K562 (cell line): ENCODE data around the gene RPS2. TPM values are rescaled to one million over a fixed set of nuclear protein-coding genes. Genes with fewer than 3 reads are reported as not detected.

Experiments
- CTBP1 ChIP-seq: fragments of 450-650 bp; IDR thresholded peaks from 2 replicates; pipeline ENCODE4 v1.6.1; 2016; ENCODE audit warnings: borderline replicate concordance
- EP400 ChIP-seq: fragments of 450-650 bp; IDR thresholded peaks from 2 replicates; pipeline ENCODE4 v1.6.1; 2017; ENCODE audit warnings: antibody characterized with exemption, mild to moderate bottlenecking, moderate library complexity
- EWSR1 ChIP-seq: fragments of 450-650 bp; IDR thresholded peaks from 2 replicates; pipeline ENCODE4 v1.6.1; 2018; ENCODE audit warnings: borderline replicate concordance, mild to moderate bottlenecking, low read depth, moderate library complexity; ENCODE audit not compliant: partially characterized antibody
- GATAD2A ChIP-seq: fragments of 450-650 bp; IDR thresholded peaks from 2 replicates; pipeline ENCODE4 v1.6.1; 2017
- GTF2A2 ChIP-seq: IDR thresholded peaks from 2 replicates; pipeline ENCODE4 v1.6.1; 2016; ENCODE audit warnings: mild to moderate bottlenecking, missing genetic modification characterization, missing compliant biosample characterization
- LARP7 ChIP-seq: fragments of 450-650 bp; IDR thresholded peaks from 2 replicates; pipeline ENCODE4 v1.6.1; 2016
- POLR2A ChIP-seq: fragments of 450-650 bp; conservative IDR thresholded peaks from 2 replicates; pipeline ENCODE4 v1.6.1; 2016
- POLR3G ChIP-seq: IDR thresholded peaks from 2 replicates; pipeline ENCODE4 v1.6.1; 2011; ENCODE audit not compliant: insufficient read length, insufficient replicate concordance; ENCODE audit errors: extremely low read depth
- RCOR1 ChIP-seq, 2 experiments: IDR thresholded peaks; 2 replicates each; pipeline ENCODE4 v1.6.1; 2012; ENCODE audit warnings: low read depth in 2 of 2, low read length in 2 of 2, borderline replicate concordance in 1 of 2, improper control_type of control experiment in 1 of 2
- SPI1 ChIP-seq: IDR thresholded peaks from 2 replicates; pipeline ENCODE4 v1.6.1; 2011; ENCODE audit warnings: low read depth, low read length, control low read depth, borderline replicate concordance
- TBL1XR1 ChIP-seq, 2 experiments: IDR thresholded peaks; 2 replicates each; pipeline ENCODE4 v1.6.1; 2012; ENCODE audit warnings: improper control_type of control experiment in 2 of 2, low read length in 2 of 2, mild to moderate bottlenecking in 1 of 2
- ZC3H8 ChIP-seq: fragments of 450-650 bp; IDR thresholded peaks from 2 replicates; pipeline ENCODE4 v1.6.1; 2017
- ZNF444 ChIP-seq: fragments of 250-450 bp; sonication (Bioruptor Pico); IDR thresholded peaks from 2 replicates; pipeline ENCODE4 v1.4.0; 2020; ENCODE audit warnings: mild to moderate bottlenecking, moderate library complexity
- polyA plus RNA-seq, 8 experiments: library from polyadenylated mRNA; depleted of rRNA in 4 of 8; stranded (reverse) in 5 of 8; unstranded in 3 of 8; fragments of >200 nt; fragmentation: Nextera tagmentation in 2 of 8; fragmentation: Illumina TruSeq in 1 of 8; extraction: Ambion mirVana in 2 of 8; extraction: Trizol in 1 of 8; gene quantifications; 2 replicates each; pipeline versions ENCODE4 v1.2.1 to v1.2.3, GENCODE V29; 2011 to 2014; ENCODE audit warnings: inconsistent platforms in 1 of 8, missing spikeins in 1 of 8
- total RNA-seq, 7 experiments: library from RNA; depleted of rRNA in 6 of 7; stranded (reverse); fragments of >200 nt in 6 of 7; fragmentation: Illumina TruSeq in 2 of 7; extraction: Trizol in 2 of 7; gene quantifications; 2 replicates each; pipeline versions ENCODE4 v1.2.1 to v1.2.3, GENCODE V29; 2011 to 2021; ENCODE audit warnings: low replicate concordance in 1 of 7
- TF ChIP-seq, protein P1 (sequence below), 2 experiments: fragments of 200-800 bp in 1 of 2; sonication (Bioruptor generic) in 1 of 2; sonication (generic) in 1 of 2; formaldehyde crosslinking in 1 of 2; IDR thresholded peaks in 1 of 2; conservative IDR thresholded peaks in 1 of 2; 2 replicates each; pipeline versions ENCODE4 v1.5.0 to v1.6.1; 2016 to 2020; ENCODE audit warnings: missing compliant biosample characterization in 1 of 2, missing genetic modification characterization in 1 of 2, missing genetic modification reagents in 1 of 2
- TF ChIP-seq, protein P2 (sequence below): fragments of 450-650 bp; IDR thresholded peaks from 2 replicates; pipeline ENCODE4 v1.6.1; 2016
- TF ChIP-seq, protein P3 (sequence below): sonication (generic); formaldehyde crosslinking; IDR thresholded peaks from 2 replicates; pipeline ENCODE4 v1.8.1; 2023; ENCODE audit warnings: mild to moderate bottlenecking, missing genetic modification reagents
- TF ChIP-seq, protein P4 (sequence below): sonication (generic); formaldehyde crosslinking; IDR thresholded peaks from 2 replicates; pipeline ENCODE4 v1.8.0; 2022; ENCODE audit warnings: mild to moderate bottlenecking, missing genetic modification reagents

Gene RPS2
- total and polyA plus RNA-seq, 9 of the 15 experiments (the other 6 are each of a cell fraction or from before 2014, with no cell fraction given): 834 to 4,794 (median 3,793) TPM

DNA sequence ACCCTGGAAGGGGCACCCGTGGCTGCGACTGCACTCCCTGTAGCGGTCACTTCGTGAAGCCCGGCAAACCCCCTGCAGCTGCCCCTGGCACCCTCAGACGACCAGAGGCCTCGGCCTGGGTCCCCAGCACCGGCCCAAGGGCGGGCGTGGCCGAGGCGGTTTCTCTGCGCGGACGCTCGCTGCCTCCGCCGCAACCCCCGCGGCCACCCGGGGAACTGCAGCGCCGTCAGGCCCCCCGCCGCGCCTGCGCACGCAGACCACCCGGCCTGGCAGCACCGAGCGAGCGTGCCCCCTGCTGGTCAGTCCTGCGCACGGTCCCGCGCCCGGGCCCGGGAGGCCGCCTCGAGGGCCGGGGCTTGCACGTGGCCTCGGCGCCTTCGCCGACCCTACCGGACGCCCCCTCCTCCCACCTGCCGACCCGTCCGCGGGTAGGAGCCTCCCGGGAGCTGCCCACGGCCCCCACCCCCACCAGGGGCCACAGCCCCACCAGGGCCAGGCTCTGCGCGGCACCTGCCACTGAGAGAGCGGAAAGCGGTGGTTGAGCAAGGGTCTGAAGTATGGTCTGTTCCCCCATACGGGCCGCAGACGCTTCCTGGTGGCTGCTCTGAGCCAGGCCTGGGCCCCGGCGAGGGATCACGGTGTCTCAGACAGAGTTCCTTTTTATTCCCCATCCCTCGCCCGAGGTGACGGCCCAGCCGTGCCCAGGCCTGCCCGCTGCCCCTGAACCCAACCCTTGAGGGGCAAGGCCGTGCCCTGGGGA, 34.9 kb downstream of the RPS2 start (continued):
- TF ChIP-seq, protein P1, sequence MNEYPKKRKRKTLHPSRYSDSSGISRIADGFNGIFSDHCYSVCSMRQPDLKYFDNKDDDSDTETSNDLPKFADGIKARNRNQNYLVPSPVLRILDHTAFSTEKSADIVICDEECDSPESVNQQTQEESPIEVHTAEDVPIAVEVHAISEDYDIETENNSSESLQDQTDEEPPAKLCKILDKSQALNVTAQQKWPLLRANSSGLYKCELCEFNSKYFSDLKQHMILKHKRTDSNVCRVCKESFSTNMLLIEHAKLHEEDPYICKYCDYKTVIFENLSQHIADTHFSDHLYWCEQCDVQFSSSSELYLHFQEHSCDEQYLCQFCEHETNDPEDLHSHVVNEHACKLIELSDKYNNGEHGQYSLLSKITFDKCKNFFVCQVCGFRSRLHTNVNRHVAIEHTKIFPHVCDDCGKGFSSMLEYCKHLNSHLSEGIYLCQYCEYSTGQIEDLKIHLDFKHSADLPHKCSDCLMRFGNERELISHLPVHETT (CRISPR knock-in tag; conservative IDR thresholded peaks at IDR 0.05 in 1 of 2, IDR thresholded peaks at IDR 0.05 in 1 of 2): no peak
- TF ChIP-seq GTF2A2 (tag) (no peak), CTBP1 (peak; percentile 84; the same call in 1 of the 2 replicates), EWSR1 (no peak), LARP7 (no peak), ZC3H8 (no peak), RCOR1 (IDR thresholded peaks at IDR 0.05; ENCODE audit: borderline replicate concordance in 1 of 2, low read depth in 2 of 2, low read length in 2 of 2) (no peak; a peak in 1 of 4 replicates), POLR3G (no peak), SPI1 (no peak), EP400 (peak; percentile 35; the same call in 1 of the 2 replicates), TBL1XR1 (IDR thresholded peaks at IDR 0.05; ENCODE audit: low read length in 2 of 2) (no peak), POLR2A (no peak; the same call in 1 of the 2 replicates), ZNF444 (CRISPR knock-in tag) (no peak), GATAD2A (no peak)
- TF ChIP-seq, protein P2, sequence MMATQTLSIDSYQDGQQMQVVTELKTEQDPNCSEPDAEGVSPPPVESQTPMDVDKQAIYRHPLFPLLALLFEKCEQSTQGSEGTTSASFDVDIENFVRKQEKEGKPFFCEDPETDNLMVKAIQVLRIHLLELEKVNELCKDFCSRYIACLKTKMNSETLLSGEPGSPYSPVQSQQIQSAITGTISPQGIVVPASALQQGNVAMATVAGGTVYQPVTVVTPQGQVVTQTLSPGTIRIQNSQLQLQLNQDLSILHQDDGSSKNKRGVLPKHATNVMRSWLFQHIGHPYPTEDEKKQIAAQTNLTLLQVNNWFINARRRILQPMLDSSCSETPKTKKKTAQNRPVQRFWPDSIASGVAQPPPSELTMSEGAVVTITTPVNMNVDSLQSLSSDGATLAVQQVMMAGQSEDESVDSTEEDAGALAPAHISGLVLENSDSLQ: no peak
- TF ChIP-seq, protein P3, sequence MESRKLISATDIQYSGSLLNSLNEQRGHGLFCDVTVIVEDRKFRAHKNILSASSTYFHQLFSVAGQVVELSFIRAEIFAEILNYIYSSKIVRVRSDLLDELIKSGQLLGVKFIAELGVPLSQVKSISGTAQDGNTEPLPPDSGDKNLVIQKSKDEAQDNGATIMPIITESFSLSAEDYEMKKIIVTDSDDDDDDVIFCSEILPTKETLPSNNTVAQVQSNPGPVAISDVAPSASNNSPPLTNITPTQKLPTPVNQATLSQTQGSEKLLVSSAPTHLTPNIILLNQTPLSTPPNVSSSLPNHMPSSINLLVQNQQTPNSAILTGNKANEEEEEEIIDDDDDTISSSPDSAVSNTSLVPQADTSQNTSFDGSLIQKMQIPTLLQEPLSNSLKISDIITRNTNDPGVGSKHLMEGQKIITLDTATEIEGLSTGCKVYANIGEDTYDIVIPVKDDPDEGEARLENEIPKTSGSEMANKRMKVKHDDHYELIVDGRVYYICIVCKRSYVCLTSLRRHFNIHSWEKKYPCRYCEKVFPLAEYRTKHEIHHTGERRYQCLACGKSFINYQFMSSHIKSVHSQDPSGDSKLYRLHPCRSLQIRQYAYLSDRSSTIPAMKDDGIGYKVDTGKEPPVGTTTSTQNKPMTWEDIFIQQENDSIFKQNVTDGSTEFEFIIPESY (CRISPR knock-in tag): peak; percentile 96
- TF ChIP-seq, protein P4, sequence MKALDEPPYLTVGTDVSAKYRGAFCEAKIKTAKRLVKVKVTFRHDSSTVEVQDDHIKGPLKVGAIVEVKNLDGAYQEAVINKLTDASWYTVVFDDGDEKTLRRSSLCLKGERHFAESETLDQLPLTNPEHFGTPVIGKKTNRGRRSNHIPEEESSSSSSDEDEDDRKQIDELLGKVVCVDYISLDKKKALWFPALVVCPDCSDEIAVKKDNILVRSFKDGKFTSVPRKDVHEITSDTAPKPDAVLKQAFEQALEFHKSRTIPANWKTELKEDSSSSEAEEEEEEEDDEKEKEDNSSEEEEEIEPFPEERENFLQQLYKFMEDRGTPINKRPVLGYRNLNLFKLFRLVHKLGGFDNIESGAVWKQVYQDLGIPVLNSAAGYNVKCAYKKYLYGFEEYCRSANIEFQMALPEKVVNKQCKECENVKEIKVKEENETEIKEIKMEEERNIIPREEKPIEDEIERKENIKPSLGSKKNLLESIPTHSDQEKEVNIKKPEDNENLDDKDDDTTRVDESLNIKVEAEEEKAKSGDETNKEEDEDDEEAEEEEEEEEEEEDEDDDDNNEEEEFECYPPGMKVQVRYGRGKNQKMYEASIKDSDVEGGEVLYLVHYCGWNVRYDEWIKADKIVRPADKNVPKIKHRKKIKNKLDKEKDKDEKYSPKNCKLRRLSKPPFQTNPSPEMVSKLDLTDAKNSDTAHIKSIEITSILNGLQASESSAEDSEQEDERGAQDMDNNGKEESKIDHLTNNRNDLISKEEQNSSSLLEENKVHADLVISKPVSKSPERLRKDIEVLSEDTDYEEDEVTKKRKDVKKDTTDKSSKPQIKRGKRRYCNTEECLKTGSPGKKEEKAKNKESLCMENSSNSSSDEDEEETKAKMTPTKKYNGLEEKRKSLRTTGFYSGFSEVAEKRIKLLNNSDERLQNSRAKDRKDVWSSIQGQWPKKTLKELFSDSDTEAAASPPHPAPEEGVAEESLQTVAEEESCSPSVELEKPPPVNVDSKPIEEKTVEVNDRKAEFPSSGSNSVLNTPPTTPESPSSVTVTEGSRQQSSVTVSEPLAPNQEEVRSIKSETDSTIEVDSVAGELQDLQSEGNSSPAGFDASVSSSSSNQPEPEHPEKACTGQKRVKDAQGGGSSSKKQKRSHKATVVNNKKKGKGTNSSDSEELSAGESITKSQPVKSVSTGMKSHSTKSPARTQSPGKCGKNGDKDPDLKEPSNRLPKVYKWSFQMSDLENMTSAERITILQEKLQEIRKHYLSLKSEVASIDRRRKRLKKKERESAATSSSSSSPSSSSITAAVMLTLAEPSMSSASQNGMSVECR (CRISPR knock-in tag): peak; percentile 76
